ENCODE data around the gene GNG14. TPM values are rescaled to one million over a fixed set of nuclear protein-coding genes. Genes with fewer than 3 reads are reported as not detected.
A peak's percentile ranks its signal among the peaks of the same experiment; 100 is the strongest.

Gene GNG14
- total and polyA plus RNA-seq, 2 of the 13 experiments (the other 11 are each of a cell fraction or from before 2014, with no cell fraction given) = not detected

- ChIA-PET POLR2A (no interaction called here), CTCF (ENCODE audit: low intra/inter-chr PET ratio, low total read pairs) (no interaction called here)
- Histone ChIP-seq H3K4me3 (replicated peaks in 1 of 3; ENCODE audit: insufficient read depth in 1 of 3, low read depth in 2 of 3, low read length in 3 of 3) (no peak overlapping the region), H3K4me2 (ENCODE audit: low read depth, low read length) (no peak overlapping the region), H3K79me2 (ENCODE audit: insufficient read depth, low read length) (no peaks in the 10 kb centered on the region), H3K4me1 (ENCODE audit: insufficient read depth, low read length) (no peaks in the 10 kb centered on the region), H3K9me3 (ENCODE audit: low read length) (no peaks in the 10 kb centered on the region), H4K20me1 (ENCODE audit: insufficient read depth, low read length) (no peaks in the 10 kb centered on the region), H2AFZ (ENCODE audit: low read length) (no peak overlapping the region), H3K27ac (ENCODE audit: extremely low read length, insufficient read depth, low read length) (no peak overlapping the region), H3K36me3 (replicated peaks in 1 of 2; ENCODE audit: control insufficient read depth in 1 of 2, insufficient read depth in 2 of 2, low read length in 2 of 2) (peaks cover 38 to 62% of the 10 kb centered on the region in 2 experiments), H3K27me3 (ENCODE audit: control insufficient read depth in 1 of 2, insufficient read depth in 2 of 2, low read length in 2 of 2) (no peaks in the 10 kb centered on the region), H3K9ac (ENCODE audit: insufficient read depth, low read depth, low read length) (no peak overlapping the region)
- in situ Hi-C loops (cut with HindIII; ENCODE audit: extremely low pct_ligation_motif_present, low pct_unique_long_range_greater_than_20kb) = no loop called here
- DNase-seq (ENCODE audit: low spot score) = peak; percentile 56
- FAIRE-seq = peak; percentile 51
- ATAC-seq = peak; percentile 43
- TF ChIP-seq ETS1 (CRISPR knock-in tag; IDR thresholded peaks at IDR 0.05) = no peak
- no peak for TF ChIP-seq TBP (CRISPR knock-in tag; IDR thresholded peaks at IDR 0.05)
- TF ChIP-seq TAF1 (CRISPR knock-in tag; IDR thresholded peaks at IDR 0.05) = no peak
- no peak for TF ChIP-seq ZNF451 (CRISPR knock-in tag; IDR thresholded peaks at IDR 0.05)
- no peak for TF ChIP-seq CHCHD3 (CRISPR knock-in tag; IDR thresholded peaks at IDR 0.05)
- TF ChIP-seq JUND (CRISPR knock-in tag; IDR thresholded peaks at IDR 0.05) = no peak
- TF ChIP-seq NFYC (CRISPR knock-in tag; IDR thresholded peaks at IDR 0.05) = peak; percentile 80
- TF ChIP-seq, protein P1, sequence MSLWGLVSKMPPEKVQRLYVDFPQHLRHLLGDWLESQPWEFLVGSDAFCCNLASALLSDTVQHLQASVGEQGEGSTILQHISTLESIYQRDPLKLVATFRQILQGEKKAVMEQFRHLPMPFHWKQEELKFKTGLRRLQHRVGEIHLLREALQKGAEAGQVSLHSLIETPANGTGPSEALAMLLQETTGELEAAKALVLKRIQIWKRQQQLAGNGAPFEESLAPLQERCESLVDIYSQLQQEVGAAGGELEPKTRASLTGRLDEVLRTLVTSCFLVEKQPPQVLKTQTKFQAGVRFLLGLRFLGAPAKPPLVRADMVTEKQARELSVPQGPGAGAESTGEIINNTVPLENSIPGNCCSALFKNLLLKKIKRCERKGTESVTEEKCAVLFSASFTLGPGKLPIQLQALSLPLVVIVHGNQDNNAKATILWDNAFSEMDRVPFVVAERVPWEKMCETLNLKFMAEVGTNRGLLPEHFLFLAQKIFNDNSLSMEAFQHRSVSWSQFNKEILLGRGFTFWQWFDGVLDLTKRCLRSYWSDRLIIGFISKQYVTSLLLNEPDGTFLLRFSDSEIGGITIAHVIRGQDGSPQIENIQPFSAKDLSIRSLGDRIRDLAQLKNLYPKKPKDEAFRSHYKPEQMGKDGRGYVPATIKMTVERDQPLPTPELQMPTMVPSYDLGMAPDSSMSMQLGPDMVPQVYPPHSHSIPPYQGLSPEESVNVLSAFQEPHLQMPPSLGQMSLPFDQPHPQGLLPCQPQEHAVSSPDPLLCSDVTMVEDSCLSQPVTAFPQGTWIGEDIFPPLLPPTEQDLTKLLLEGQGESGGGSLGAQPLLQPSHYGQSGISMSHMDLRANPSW (CRISPR knock-in tag; IDR thresholded peaks at IDR 0.05; ENCODE audit: borderline replicate concordance) = no peak
- TF ChIP-seq NFYB (CRISPR knock-in tag; IDR thresholded peaks at IDR 0.05) = peak; percentile 80
- no peak for TF ChIP-seq TP53 (CRISPR knock-in tag; conservative IDR thresholded peaks at IDR 0.05)
- no peak for TF ChIP-seq SATB2 (CRISPR knock-in tag; IDR thresholded peaks at IDR 0.05)
- no peak for TF ChIP-seq GFI1 (CRISPR knock-in tag; IDR thresholded peaks at IDR 0.05; ENCODE audit: borderline replicate concordance)
- TF ChIP-seq HOXA7 (CRISPR knock-in tag; IDR thresholded peaks at IDR 0.05) = no peak
- TF ChIP-seq, protein P2, sequence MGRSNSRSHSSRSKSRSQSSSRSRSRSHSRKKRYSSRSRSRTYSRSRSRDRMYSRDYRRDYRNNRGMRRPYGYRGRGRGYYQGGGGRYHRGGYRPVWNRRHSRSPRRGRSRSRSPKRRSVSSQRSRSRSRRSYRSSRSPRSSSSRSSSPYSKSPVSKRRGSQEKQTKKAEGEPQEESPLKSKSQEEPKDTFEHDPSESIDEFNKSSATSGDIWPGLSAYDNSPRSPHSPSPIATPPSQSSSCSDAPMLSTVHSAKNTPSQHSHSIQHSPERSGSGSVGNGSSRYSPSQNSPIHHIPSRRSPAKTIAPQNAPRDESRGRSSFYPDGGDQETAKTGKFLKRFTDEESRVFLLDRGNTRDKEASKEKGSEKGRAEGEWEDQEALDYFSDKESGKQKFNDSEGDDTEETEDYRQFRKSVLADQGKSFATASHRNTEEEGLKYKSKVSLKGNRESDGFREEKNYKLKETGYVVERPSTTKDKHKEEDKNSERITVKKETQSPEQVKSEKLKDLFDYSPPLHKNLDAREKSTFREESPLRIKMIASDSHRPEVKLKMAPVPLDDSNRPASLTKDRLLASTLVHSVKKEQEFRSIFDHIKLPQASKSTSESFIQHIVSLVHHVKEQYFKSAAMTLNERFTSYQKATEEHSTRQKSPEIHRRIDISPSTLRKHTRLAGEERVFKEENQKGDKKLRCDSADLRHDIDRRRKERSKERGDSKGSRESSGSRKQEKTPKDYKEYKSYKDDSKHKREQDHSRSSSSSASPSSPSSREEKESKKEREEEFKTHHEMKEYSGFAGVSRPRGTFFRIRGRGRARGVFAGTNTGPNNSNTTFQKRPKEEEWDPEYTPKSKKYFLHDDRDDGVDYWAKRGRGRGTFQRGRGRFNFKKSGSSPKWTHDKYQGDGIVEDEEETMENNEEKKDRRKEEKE (IDR thresholded peaks at IDR 0.05) = no peak
- no peak for TF ChIP-seq ZSCAN20 (CRISPR knock-in tag; IDR thresholded peaks at IDR 0.05; ENCODE audit: borderline replicate concordance)
- no peak for TF ChIP-seq ZBTB20 (CRISPR knock-in tag; IDR thresholded peaks at IDR 0.05; ENCODE audit: borderline replicate concordance, low read depth)
- no peak for TF ChIP-seq ZNF512B (CRISPR knock-in tag; IDR thresholded peaks at IDR 0.05; ENCODE audit: borderline replicate concordance)
- intact Hi-C loops (cut with micrococcal nuclease; ENCODE audit: unreplicated experiment) = no loop called here
- BruUV-seq (replicated peaks) = no TSS peak
- 93% methylated on average over 9 of the region's 9 CpGs for WGBS (ENCODE audit: low lambda C conversion rate)
Observed at GRCh38 chr19:12703046-12703445, 15.2 kb downstream of the GNG14 start.
